K562 (cell line): ENCODE measurements around the gene VDAC2.

ENCODE experiments used
- BCLAF1 ChIP-seq, 2 experiments: fragments of 450-650 bp in 1 of 2; IDR thresholded peaks; 2 replicates each; pipeline ENCODE4 v1.6.1; 2011 to 2017; ENCODE audit warnings: low read depth in 2 of 2, antibody characterized with exemption in 1 of 2, borderline replicate concordance in 1 of 2, low read length in 1 of 2, mild to moderate bottlenecking in 1 of 2, mixed read lengths in 1 of 2; ENCODE audit not compliant: control insufficient read depth in 1 of 2
- CTCF ChIP-seq, 3 experiments: IDR thresholded peaks in 2 of 3; conservative IDR thresholded peaks in 1 of 3; 2 replicates each; pipeline ENCODE4 v1.5.1; 2011 to 2012; ENCODE audit warnings: low read length in 3 of 3, mild to moderate bottlenecking in 3 of 3, control low read depth in 2 of 3, improper control_type of control experiment in 1 of 3, inconsistent platforms in 1 of 3, low read depth in 1 of 3, mixed read lengths in 1 of 3, moderate library complexity in 1 of 3; ENCODE audit not compliant: insufficient read depth in 2 of 3
- ESRRA ChIP-seq: fragments of 450-650 bp; IDR thresholded peaks from 2 replicates; pipeline ENCODE4 v1.6.1; 2014; ENCODE audit warnings: low read depth, mild to moderate bottlenecking, moderate library complexity, borderline replicate concordance
- PHF21A ChIP-seq: fragments of 450-650 bp; IDR thresholded peaks from 2 replicates; pipeline ENCODE4 v1.6.1; 2017; ENCODE audit warnings: low read depth, borderline replicate concordance
- PKNOX1 ChIP-seq: fragments of 450-650 bp; IDR thresholded peaks from 2 replicates; pipeline ENCODE4 v1.6.1; 2016
- POLR2AphosphoS2 ChIP-seq: IDR thresholded peaks from 2 replicates; pipeline ENCODE4 v1.6.1; 2012; ENCODE audit warnings: low read length, improper control_type of control experiment
- SIN3A ChIP-seq, 2 experiments: fragments of 150-350 bp in 1 of 2; IDR thresholded peaks; 2 replicates each; pipeline ENCODE4 v1.6.1; 2011 to 2016; ENCODE audit warnings: borderline replicate concordance in 2 of 2, low read depth in 2 of 2, low read length in 2 of 2, mild to moderate bottlenecking in 2 of 2, moderate library complexity in 2 of 2; ENCODE audit not compliant: control insufficient read depth in 1 of 2
- ZNF583 ChIP-seq: fragments of 250-450 bp; sonication (Bioruptor Pico); IDR thresholded peaks from 2 replicates; pipeline ENCODE4 v1.4.0; 2020
- ZNF785 ChIP-seq: fragments of 250-450 bp; sonication (Bioruptor Pico); IDR thresholded peaks from 2 replicates; pipeline ENCODE4 v1.4.0; 2020; ENCODE audit warnings: mild to moderate bottlenecking

GRCh38 chr10:75181073-75181472 is 29.5 kb upstream of the VDAC2 start:
- TF ChIP-seq ZNF583 (CRISPR knock-in tag) (no peak), CTCF (IDR thresholded peaks at IDR 0.05 in 2 of 3, conservative IDR thresholded peaks at IDR 0.05 in 1 of 3; ENCODE audit: insufficient read depth in 2 of 3, low read depth in 1 of 3, low read length in 3 of 3) (no peak), ESRRA (no peak), PKNOX1 (no peak), BCLAF1 (IDR thresholded peaks at IDR 0.05; ENCODE audit: borderline replicate concordance in 1 of 2, control insufficient read depth in 1 of 2, low read depth in 2 of 2, low read length in 1 of 2) (no peak), SIN3A (IDR thresholded peaks at IDR 0.05; ENCODE audit: borderline replicate concordance in 2 of 2, control insufficient read depth in 1 of 2, low read depth in 2 of 2, low read length in 2 of 2) (no peak), PHF21A (no peak), ZNF785 (CRISPR knock-in tag) (no peak), POLR2AphosphoS2 (no peak)
